GM18868 (cell line): Measurements from ENCODE around the gene FGF14.

Source experiments
- ATAC-seq: cut with Tn5 transposase; IDR thresholded peaks from one replicate; pipeline ENCODE4 v1.9.1; 2021; ENCODE audit warnings: mild to moderate bottlenecking, moderate library complexity; ENCODE audit not compliant: unreplicated experiment

Gene FGF14

GRCh38 chr13:101700598-101700997 lies 701.2 kb downstream of the FGF14 start:
- ATAC-seq, result no peak

DNA sequence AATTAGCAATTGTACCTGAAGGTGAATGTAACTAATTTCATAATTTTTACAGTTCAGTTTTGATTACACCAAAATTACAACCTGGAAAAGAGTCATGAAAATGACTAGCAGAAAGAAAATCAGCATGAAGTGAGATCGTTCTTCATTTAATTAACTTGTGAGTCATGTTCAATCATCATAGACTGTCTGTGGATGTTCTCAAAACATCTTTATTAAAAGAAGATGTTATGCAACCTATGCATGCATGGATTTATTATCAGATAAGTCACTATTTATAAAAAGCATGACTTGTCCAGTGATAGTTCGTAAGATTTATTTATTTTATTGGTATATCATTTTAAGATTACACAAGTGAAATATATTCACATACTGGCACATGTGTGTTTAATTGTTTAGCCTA lies 703.4 kb downstream of the FGF14 start:
- no peak for ATAC-seq

- ATAC-seq, result no peak
Observed at GRCh38 chr13:101697745-101698144, 704.1 kb downstream of the FGF14 start.

DNA sequence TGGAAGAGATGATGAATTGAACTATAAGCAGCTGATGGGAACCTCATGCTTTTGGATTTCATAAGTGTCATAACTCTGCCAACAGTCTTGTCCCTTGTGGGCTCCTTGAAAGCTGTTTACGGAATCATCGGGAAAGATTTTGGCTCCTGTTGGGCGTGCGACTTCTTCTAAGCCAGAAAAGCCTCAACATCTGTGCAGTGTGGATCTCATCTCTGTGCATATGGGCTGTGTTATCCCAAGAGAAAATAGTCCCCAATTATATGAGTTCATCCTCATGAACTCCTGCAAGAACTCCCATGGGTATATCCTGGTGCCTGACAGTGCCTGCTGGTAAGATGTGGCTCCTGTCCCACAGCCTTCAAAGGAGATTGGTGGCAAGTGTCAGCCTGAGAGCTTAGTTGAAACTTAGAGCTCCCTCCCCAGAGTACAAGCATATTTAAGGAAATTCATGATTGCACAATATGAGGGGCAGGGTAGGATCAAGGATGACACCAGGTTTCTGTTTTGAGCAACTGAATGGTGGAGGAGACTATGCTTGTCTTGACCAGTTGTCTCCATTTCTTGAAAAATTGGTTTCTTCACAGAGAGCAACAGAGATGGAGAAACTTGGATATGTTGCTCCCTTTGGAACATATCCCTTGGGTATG lies 705.9 kb downstream of the FGF14 start:
- no peak for ATAC-seq

DNA sequence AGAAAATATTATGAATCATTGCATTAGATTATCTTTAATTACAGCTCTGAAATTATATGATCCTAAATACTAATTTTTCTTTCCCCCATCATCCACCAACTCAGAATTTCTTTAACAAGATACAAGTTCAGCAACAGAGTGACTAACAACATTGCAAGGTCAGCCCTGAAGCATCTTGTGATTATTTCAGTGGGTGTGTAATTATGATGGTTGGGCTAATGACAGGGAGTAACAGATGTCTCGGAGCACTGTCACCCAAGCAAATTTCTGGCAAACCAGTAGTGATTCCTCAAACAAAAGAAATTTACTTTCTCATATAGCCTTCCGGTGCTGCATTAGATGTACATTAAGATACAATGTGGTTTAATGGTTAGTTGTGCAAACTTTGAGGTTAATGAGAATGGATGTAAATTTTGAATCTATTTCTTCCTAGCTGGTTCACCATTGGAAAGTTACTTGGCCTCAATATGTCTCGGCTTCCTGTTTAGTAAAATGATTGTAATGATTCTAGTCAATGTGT lies 710.4 kb downstream of the FGF14 start:
- ATAC-seq, result no peak

DNA sequence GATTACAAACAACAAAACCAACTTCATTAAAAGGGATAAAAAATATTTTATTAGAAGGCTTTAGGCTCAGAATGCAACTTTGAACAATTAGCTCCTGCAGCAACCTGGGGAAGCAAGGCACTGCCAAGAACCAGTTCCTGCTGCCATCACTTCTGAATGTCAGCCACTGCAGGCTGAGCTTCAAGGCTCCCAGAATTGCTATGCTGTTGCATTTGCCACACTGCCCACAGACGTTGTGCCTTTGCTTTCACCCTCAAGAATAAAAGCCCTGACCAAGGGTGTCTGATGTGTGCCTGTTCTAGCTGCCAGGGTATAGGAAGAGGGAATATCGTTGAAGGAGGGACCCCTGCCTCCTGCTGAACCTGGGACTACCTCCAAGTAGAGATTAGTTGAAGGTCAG lies 711.0 kb downstream of the FGF14 start:
- ATAC-seq, result no peak

GRCh38 chr13:101686003-101686402 lies 715.8 kb downstream of the FGF14 start:
- ATAC-seq, result no peak

DNA sequence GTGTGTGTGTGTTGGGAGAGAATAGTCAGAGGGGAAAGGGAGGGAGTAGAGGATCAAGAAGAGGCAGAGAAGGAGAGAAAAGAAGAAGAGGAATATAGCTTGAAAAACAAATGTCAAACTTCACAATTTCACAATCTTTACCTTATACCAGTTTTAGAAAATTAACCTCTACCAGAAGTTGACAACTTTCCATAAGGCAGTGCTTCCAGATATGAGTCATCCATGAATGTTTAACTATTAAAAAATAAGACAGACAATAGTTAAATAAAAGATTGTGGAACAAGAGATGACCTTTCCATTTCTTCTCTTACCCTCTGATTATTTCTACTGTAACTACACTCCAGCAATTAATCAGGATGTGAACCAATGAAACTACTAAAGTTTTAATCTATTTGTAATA lies 720.0 kb downstream of the FGF14 start:
- no peak for ATAC-seq

GRCh38 chr13:101673360-101674105 lies 728.3 kb downstream of the FGF14 start:
- no peak for ATAC-seq

DNA sequence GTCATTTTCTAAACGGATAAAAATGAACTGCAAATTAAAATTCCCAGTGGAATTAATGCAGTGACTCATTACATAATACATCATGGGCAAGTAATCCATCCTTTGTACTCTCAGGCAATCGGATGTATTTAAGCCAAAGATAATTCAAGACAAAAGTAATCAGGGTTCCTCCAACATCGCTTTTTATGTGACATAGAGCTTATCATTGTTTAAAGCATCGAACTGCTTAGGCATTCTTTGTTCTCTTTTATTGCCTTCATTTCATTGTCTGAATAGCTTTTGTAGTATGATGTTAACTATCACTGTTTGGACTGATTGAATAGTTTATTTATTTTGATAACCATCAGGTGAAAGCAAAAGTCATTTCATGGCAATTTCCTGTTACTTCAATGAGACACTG lies 740.0 kb downstream of the FGF14 start:
- ATAC-seq, result no peak
